GM10266 (cell line): ENCODE data around the gene CHST11.

Experiments used
- DNase-seq: peaks from one replicate; pipeline ENCODE4 v3.0.0; 2012; ENCODE audit errors: extremely low spot score
- TF ChIP-seq, protein P1 (sequence below): IDR thresholded peaks from 2 replicates; pipeline ENCODE4 v1.5.1; 2012; ENCODE audit warnings: mild to moderate bottlenecking, low read depth; ENCODE audit not compliant: control insufficient read depth, insufficient read depth; ENCODE audit errors: missing control alignments

CHST11 gene

DNA sequence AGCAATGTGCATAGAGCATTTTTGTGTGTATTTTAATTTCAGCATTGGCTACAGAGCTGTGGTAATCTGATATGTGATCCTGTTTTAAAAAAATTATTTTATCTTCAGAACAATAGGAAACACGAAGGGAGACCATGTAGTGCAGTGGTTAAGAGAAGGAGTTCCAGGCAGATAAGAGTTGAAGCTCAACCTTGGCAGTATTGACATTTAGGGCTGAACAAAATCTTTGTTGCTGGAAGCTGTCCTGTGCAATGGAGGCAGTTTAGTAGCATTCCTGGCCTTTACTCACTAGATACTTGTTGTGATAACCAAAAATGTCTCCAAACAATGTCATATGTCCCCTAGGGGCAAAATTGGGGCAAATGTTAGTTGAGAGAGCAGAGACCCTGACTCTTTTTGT, 59.2 kb downstream of the CHST11 start:
- no peak for DNase-seq
- TF ChIP-seq, protein P1, sequence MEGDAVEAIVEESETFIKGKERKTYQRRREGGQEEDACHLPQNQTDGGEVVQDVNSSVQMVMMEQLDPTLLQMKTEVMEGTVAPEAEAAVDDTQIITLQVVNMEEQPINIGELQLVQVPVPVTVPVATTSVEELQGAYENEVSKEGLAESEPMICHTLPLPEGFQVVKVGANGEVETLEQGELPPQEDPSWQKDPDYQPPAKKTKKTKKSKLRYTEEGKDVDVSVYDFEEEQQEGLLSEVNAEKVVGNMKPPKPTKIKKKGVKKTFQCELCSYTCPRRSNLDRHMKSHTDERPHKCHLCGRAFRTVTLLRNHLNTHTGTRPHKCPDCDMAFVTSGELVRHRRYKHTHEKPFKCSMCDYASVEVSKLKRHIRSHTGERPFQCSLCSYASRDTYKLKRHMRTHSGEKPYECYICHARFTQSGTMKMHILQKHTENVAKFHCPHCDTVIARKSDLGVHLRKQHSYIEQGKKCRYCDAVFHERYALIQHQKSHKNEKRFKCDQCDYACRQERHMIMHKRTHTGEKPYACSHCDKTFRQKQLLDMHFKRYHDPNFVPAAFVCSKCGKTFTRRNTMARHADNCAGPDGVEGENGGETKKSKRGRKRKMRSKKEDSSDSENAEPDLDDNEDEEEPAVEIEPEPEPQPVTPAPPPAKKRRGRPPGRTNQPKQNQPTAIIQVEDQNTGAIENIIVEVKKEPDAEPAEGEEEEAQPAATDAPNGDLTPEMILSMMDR = no peak

DNA sequence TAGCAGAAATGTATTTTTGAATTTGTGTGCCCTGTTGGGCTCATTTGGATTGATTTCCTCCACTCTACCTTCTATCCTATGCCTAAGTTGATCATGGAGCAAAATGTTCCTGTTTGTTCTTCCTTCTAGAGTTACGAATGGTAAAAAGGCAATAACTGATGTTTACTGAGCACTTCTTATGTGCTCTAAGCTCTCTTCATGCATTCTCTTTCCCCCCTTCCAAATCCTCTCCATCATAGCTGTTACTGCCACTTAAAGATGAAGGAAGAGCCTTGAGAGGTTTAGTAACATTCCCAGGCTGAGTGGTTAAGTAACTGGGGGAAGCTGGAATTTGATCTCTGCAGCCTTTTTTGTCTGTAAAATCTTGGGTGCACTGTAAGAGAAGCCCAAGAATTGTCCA, 60.1 kb downstream of the CHST11 start:
- no peak for DNase-seq
- TF ChIP-seq, protein P1 = no peak

DNA sequence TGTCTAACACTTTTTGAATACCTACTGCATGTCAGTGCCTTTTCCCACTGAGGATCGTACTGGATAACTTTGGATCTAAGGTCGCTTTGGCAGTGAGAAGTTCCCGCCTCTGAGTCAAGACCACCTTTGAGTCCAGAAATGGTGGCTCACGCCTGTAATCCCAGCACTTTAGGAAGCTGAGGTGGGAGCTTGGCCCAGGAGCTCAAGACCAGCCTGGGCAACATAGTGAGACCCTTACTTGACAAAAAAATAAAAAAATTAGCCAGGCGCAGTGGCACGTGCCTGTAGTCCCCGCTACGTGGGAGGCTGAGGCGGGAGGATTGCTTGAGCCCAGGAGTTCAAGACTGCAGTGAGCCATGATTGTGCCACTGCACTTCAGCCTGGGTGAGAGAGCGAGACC, 61.1 kb downstream of the CHST11 start:
- TF ChIP-seq, protein P1 = no peak
- no peak for DNase-seq

DNA sequence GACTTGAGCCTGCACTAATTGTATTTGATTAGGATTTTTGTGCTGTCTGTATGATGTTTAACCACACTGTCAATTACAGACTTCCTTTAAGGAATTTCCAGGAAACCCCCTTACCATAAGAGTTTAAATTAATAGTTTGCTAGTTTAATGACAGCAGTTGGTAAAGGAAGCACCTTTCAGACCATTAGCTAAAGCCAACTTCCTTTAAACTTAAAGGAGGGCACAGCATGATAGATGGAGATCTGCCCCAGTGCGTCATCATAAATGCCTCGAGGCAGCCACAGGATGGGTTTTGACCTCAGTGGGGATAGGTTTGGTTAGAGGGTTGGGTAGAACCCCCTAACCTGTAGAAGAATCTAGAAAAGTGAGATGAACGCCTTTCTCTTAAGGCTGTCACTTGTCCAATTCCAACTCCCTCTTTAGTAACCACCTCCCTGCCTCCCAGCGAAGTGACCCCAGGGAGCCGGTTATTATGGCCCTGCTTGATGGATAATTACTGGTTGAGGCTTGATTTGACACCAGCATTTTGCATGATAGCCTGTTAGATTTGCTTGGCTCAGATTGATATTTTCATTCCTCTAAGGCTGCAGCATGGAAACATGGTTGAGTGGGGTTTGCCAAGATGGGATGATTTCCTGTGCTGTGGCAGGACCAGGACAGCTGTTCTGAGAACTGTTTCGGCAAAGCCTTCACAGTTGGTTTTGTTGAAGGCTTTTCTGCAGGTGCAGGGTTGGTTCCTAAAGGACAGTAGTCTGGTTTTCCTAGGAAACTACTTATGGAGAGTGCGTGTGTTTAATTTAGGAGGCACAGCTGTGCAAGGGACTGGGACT, 62.7 kb downstream of the CHST11 start:
- DNase-seq = no peak
- TF ChIP-seq, protein P1 = no peak

DNA sequence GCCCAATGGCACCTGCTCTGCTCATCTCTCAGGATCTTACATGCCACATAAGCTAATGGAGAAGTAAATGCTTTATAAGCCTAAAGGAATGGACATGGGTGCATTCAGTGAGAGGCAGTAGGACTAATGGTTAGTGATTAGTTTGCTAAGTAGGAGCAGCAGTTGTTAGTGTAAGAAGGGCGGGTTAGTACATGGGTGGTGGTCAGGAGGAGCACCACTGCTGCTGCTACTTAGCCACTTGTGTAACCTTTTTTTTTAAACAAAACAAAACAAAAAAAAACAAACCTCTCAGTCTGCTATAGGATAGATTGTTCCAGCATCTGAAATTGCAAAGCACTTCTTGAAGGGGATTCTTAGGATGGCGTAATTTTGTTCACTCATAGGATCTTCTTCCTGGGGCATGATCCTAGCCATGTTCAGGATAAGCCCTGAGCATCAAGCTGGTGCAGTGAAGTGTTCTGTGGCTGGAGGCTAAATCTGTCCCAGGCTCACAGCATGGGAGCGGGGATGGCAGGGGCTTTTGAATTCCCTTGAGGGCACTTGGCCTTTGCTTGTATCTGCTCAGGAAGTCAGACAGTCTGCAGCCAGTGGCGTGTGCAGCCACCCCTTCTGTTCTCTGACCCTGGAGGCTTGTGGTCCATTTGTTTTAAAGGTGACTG, 63.6 kb downstream of the CHST11 start:
- TF ChIP-seq, protein P1 = no peak
- DNase-seq = no peak

DNA sequence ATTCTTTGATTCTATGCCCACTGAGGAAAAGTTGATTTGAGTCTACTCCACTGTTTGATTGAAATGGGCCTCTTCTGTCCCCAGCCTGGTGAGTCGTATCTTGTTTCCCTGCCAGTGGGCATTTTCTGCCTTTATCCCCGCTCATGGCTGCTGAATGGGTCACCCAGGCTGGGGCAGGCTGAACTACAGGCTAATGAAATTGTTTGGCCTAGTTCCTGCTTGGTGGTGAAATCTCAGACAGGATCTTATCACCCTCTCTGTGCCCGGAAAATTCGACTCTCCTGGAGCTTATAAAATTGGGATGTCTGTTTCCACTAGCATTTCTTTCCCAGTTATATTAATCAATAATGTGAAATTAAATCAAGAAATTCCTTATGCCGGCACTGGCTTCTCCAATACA, 65.0 kb downstream of the CHST11 start:
- DNase-seq = no peak

More for the DNA sequence above, 65.0 kb downstream of the CHST11 start:
- TF ChIP-seq, protein P1 = no peak
